ENCODE data around the gene FAM170A. TPM values are rescaled to one million over a fixed set of nuclear protein-coding genes. Genes with fewer than 3 reads are reported as not detected.

The FAM170A gene
- total RNA-seq, 1 donor from 2014 or later, result 0.18 TPM

DNA sequence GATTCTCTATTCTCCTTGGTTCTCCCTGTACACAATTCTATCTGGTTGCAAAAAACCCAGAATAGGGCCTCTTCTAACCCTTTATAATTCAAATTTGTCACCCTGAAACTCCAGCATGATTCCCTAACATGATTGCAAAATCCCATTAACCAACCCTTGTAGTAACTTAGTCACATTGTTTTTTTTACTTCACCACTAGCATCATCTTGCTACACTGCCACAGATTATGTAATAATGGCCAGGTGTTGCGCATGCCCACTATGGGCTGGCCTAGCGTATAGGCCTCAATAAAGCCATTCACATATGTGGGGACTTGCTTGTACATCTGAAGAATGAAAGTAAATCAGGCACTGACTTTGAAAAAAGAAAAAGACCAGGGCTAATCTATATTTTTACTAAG is 25.7 kb downstream of the FAM170A start:
- no peaks in the 10 kb centered on the region for H3K27me3 Mint-ChIP-seq (ENCODE audit: low read depth)
- H3K27ac Mint-ChIP-seq, result no peak overlapping the region
- H3K9me3 Mint-ChIP-seq, result peaks cover 12% of the 10 kb centered on the region
- TF ChIP-seq, protein P1, sequence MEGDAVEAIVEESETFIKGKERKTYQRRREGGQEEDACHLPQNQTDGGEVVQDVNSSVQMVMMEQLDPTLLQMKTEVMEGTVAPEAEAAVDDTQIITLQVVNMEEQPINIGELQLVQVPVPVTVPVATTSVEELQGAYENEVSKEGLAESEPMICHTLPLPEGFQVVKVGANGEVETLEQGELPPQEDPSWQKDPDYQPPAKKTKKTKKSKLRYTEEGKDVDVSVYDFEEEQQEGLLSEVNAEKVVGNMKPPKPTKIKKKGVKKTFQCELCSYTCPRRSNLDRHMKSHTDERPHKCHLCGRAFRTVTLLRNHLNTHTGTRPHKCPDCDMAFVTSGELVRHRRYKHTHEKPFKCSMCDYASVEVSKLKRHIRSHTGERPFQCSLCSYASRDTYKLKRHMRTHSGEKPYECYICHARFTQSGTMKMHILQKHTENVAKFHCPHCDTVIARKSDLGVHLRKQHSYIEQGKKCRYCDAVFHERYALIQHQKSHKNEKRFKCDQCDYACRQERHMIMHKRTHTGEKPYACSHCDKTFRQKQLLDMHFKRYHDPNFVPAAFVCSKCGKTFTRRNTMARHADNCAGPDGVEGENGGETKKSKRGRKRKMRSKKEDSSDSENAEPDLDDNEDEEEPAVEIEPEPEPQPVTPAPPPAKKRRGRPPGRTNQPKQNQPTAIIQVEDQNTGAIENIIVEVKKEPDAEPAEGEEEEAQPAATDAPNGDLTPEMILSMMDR (IDR thresholded peaks at IDR 0.05; ENCODE audit: unreplicated experiment), result no peak
- H3K4me1 Mint-ChIP-seq, result no peaks in the 10 kb centered on the region
- DNase-seq (ENCODE audit: low spot score in 2 of 2, unreplicated experiment in 2 of 2), result no peak
- no peak overlapping the region for H3K4me3 Mint-ChIP-seq
- no peaks in the 10 kb centered on the region for H3K36me3 Mint-ChIP-seq

DNA sequence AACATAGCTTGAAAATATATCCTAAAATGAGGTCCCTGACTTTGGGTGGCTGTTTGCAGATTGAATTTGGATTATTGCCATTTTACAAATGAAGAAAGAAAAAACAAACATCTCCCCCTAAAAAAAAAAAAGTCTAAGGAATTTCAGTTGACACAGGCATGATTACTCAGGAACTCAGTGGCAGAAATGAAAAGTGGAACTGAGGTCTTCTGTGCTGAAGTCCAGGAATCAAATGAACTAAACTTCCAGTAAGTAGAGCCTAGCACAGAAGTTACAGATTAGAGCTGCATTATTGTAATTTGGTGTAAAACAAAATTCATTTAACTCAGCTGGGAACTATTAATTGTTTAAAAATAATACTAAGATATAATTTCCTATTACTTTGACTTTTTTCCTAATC is 26.7 kb downstream of the FAM170A start:
- Mint-ChIP-seq H3K9me3 (peaks cover 5% of the 10 kb centered on the region), H3K27ac (no peak overlapping the region), H3K36me3 (no peaks in the 10 kb centered on the region), H3K4me3 (no peak overlapping the region), H3K27me3 (ENCODE audit: low read depth) (no peaks in the 10 kb centered on the region), H3K4me1 (no peaks in the 10 kb centered on the region)
- TF ChIP-seq, protein P1 (IDR thresholded peaks at IDR 0.05; ENCODE audit: unreplicated experiment), result no peak
- DNase-seq (ENCODE audit: low spot score in 2 of 2, unreplicated experiment in 2 of 2), result no peak

DNA sequence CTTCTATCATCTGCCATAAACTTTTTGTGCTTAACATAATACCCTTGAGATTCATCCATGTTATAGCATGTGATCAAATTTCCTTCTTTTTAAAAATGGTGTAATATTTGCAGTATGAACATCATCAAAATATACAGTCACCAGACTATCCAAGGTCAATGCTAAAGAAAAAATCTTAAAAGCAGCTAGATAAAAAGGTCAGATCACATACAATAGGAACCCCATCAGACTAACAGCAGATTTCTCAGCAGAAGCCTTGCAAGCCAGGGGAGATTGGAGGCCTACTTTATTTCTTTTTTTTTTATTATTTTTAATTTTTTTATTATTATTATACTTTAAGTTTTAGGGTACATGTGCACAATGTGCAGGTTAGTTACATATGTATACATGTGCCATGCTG is 37.2 kb downstream of the FAM170A start:
- no peak for DNase-seq (ENCODE audit: low spot score in 2 of 2, unreplicated experiment in 2 of 2)
- Mint-ChIP-seq H3K9me3 (peaks cover 30% of the 10 kb centered on the region), H3K27ac (no peak overlapping the region), H3K4me1 (no peaks in the 10 kb centered on the region), H3K4me3 (no peak overlapping the region), H3K36me3 (no peaks in the 10 kb centered on the region), H3K27me3 (ENCODE audit: low read depth) (no peaks in the 10 kb centered on the region)
- TF ChIP-seq, protein P1 (IDR thresholded peaks at IDR 0.05; ENCODE audit: unreplicated experiment), result no peak

DNA sequence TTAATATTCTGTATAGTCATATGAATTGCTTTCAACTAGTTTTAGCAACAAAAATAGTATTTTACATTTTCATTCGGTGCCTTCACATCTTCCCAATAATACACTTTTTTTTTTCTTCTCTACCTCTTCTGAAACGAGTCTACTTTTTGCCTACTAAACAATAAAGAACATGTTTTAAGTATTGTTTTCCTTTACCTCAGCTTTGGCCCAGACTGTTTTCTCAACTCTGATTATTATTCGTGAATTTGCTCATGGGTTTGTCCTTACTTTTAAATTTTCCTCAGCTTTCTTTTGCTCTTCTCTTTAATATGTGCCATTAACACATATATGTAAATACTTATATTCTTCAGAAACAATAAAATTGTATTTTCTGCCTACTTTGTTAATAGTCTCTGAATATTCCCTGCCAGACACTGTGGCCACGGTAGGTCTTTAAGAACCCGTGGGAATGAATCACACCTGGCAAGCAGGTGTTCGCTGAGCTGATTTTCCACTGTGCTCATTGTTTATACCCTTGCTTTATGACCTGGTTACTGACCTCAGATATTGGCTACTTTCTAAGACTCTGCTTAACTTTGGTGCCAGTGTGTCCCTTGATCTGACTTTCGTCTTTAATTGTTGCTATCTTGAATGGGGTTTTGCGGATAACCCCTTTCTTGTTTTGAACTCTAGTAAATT is 49.1 kb downstream of the FAM170A start:
- Mint-ChIP-seq H3K4me1 (no peaks in the 10 kb centered on the region), H3K27ac (no peak overlapping the region), H3K9me3 (peaks cover 7% of the 10 kb centered on the region), H3K27me3 (ENCODE audit: low read depth) (no peaks in the 10 kb centered on the region), H3K36me3 (no peaks in the 10 kb centered on the region), H3K4me3 (no peak overlapping the region)
- TF ChIP-seq, protein P1 (IDR thresholded peaks at IDR 0.05; ENCODE audit: unreplicated experiment), result no peak
- DNase-seq (ENCODE audit: low spot score in 2 of 2, unreplicated experiment in 2 of 2), result no peak

DNA sequence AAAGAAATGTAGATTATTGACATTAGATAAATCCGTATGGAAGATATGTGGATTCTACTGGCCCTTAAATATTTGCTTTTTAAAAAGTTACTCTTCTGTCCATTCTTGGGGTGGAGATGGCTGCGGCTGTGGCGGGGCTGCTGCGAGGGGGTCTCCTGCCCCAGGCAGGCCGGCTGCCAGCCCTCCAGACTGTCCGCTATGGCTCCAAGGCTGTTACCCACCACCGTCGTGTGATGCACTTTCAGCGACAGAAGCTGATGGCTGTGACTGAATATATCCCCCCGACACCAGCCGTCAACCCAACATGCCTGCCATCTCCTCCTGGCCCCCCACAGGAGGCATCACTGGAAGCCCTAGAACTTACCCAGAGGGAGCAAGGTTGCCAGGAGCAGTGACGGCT is 50.7 kb downstream of the FAM170A start:
- TF ChIP-seq, protein P1 (IDR thresholded peaks at IDR 0.05; ENCODE audit: unreplicated experiment), result no peak
- Mint-ChIP-seq H3K36me3 (no peaks in the 10 kb centered on the region), H3K27ac (no peak overlapping the region), H3K27me3 (ENCODE audit: low read depth) (no peaks in the 10 kb centered on the region), H3K9me3 (peaks cover 8% of the 10 kb centered on the region), H3K4me1 (no peaks in the 10 kb centered on the region), H3K4me3 (no peak overlapping the region)
- no peak for DNase-seq (ENCODE audit: low spot score in 2 of 2, unreplicated experiment in 2 of 2)

All from mesothelial cell of epicardium (in vitro differentiated cells).